ENCODE data around the gene RCAN2. TPM values are rescaled to one million over a fixed set of nuclear protein-coding genes. Genes with fewer than 3 reads are reported as not detected.

RCAN2 gene
- total and polyA plus RNA-seq, 2 donors (not counting 3 experiments of a cell fraction or from before 2014, with no cell fraction given) = 0.07 to 0.33 TPM

DNA sequence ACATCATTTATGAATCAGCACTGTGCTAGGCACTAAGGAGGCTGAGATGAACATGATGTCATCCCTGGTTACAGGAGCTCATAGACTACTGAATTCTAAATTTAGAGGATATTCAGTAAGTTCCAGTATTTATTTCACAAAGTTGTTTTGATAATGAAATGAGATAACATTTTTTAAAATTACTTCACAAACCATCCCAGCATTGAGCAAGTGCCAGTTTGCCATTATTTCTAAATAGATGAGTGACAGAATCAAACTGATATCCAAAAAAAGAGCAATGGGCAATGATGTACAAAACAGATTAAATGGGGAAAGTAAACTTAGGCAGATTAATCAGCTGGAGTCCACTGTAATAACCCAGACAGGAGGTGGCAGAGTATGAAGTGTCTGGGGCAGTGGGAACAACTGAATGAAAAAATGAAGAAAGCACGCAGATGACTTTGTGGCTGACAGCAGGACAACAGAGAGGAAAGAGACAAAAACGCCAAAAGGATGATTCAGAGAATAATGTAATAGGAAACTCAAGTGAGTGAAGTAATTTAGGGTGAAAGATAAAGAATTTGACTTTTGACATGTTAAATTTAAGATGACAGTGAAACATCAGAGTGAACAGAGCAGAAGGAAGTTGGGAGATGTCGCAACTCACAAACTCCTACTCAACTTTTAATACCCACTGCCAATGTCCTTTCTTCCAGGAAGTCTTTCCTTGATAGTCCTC, 70.2 kb downstream of the RCAN2 start:
- Histone ChIP-seq H2AFZ (ENCODE audit: low read depth, low read length) (no peak overlapping the region), H3K4me1 (ENCODE audit: control insufficient read depth, extremely low read depth, insufficient read depth, low read length) (no peaks in the 10 kb centered on the region), H3K4me2 (ENCODE audit: insufficient read depth, low read length) (no peak overlapping the region), H3K4me3 (replicated peaks in 1 of 3; ENCODE audit: insufficient read depth in 1 of 3, low read depth in 1 of 3, low read length in 3 of 3) (no peak overlapping the region), H3K9me1 (replicated peaks; ENCODE audit: control insufficient read depth, extremely low read depth, insufficient read depth, low read length) (no peaks in the 10 kb centered on the region), H3K36me3 (ENCODE audit: control insufficient read depth in 2 of 2, extremely low read depth in 1 of 2, insufficient read depth in 2 of 2, low read length in 2 of 2) (no peaks in the 10 kb centered on the region), H3K9me3 (replicated peaks; ENCODE audit: control insufficient read depth, insufficient read depth, low read length) (no peaks in the 10 kb centered on the region), H3K79me2 (ENCODE audit: control insufficient read depth, insufficient read depth, low read length) (no peaks in the 10 kb centered on the region), H3K9ac (replicated peaks; ENCODE audit: extremely low read depth, insufficient read depth, low read length) (no peak overlapping the region), H4K20me1 (replicated peaks; ENCODE audit: control insufficient read depth, extremely low read depth, insufficient read depth, low read length) (no peaks in the 10 kb centered on the region), H3K27ac (ENCODE audit: insufficient read depth, low read depth, low read length) (no peak overlapping the region), H3K27me3 (ENCODE audit: control insufficient read depth in 2 of 2, insufficient read depth in 2 of 2, low read length in 2 of 2) (peaks cover 4 to 7% of the 10 kb centered on the region in 2 experiments)
- TF ChIP-seq, protein P1, sequence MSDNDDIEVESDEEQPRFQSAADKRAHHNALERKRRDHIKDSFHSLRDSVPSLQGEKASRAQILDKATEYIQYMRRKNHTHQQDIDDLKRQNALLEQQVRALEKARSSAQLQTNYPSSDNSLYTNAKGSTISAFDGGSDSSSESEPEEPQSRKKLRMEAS (IDR thresholded peaks at IDR 0.05; ENCODE audit: insufficient read depth, insufficient read length) = no peak
- TF ChIP-seq, protein P2, sequence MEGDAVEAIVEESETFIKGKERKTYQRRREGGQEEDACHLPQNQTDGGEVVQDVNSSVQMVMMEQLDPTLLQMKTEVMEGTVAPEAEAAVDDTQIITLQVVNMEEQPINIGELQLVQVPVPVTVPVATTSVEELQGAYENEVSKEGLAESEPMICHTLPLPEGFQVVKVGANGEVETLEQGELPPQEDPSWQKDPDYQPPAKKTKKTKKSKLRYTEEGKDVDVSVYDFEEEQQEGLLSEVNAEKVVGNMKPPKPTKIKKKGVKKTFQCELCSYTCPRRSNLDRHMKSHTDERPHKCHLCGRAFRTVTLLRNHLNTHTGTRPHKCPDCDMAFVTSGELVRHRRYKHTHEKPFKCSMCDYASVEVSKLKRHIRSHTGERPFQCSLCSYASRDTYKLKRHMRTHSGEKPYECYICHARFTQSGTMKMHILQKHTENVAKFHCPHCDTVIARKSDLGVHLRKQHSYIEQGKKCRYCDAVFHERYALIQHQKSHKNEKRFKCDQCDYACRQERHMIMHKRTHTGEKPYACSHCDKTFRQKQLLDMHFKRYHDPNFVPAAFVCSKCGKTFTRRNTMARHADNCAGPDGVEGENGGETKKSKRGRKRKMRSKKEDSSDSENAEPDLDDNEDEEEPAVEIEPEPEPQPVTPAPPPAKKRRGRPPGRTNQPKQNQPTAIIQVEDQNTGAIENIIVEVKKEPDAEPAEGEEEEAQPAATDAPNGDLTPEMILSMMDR (IDR thresholded peaks at IDR 0.05; ENCODE audit: extremely low read depth in 1 of 2, insufficient read depth in 1 of 2, low read depth in 1 of 2, low read length in 2 of 2) = no peak
- TF ChIP-seq EZH2 (IDR thresholded peaks at IDR 0.05; ENCODE audit: borderline replicate concordance, low read depth, low read length, severe bottlenecking) = no peak
- no peak for TF ChIP-seq GATA2 (IDR thresholded peaks at IDR 0.05; ENCODE audit: insufficient read depth, insufficient read length, low read depth, low read length)
- DNase-seq (ENCODE audit: low read depth, low spot score) (no peak), FAIRE-seq (no peak)
- no TSS peak for BruUV-seq (replicated peaks)
- dilution Hi-C loops (cut with MboI; ENCODE audit: extremely low pct_ligation_motif_present, low sequenced_read_pairs) = no loop called here
- CTCF ChIA-PET = interaction anchor here (1.0 to 4.9 kb wide), 6 partner anchors 11 to 626 kb away, joined by 3 to 36 read pairs (median 4); no protein-coding TSS in a partner anchor
- POLR2A ChIA-PET = no interaction called here
- intact Hi-C loops (cut with micrococcal nuclease) = no loop called here
